HG03439 (cell line): Measurements from ENCODE around the gene WFDC10B.
"Not testable (repeated sequence)": the region's sequence is repeated elsewhere in the genome, so short reads cannot be mapped to it uniquely, and the experiment has no call there.

ENCODE experiments used
- ATAC-seq: cut with Tn5 transposase; IDR thresholded peaks from one replicate; pipeline ENCODE4 v1.9.1; 2021; ENCODE audit warnings: mild to moderate bottlenecking, moderate library complexity; ENCODE audit not compliant: unreplicated experiment

Gene WFDC10B

DNA sequence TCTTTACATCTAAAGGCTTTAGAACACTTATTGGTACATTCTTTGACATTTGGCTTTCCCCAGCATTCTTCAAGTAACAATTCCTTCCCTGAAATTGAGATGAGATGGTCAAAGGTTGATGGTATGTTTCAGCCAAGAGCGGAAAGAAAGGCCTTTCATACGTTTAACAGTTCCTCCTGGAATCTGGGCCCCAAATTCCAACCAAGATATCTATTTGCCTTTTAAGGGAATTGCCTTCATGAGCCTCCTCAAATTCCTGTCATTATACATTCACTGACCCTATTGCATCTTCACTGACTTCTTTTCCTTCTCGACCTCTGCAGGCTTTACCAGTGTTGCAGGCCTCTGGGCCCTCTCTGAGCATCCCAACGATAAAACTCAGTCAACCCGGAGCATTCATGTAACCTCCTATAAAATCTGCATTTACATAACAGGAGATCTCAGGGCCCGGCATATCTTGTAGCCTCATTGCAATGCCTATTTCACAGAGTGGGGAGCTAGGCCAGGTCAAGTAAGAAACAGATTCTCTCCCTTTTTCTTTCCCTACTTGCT, 55.4 kb downstream of the WFDC10B start:
- ATAC-seq = no peak

DNA sequence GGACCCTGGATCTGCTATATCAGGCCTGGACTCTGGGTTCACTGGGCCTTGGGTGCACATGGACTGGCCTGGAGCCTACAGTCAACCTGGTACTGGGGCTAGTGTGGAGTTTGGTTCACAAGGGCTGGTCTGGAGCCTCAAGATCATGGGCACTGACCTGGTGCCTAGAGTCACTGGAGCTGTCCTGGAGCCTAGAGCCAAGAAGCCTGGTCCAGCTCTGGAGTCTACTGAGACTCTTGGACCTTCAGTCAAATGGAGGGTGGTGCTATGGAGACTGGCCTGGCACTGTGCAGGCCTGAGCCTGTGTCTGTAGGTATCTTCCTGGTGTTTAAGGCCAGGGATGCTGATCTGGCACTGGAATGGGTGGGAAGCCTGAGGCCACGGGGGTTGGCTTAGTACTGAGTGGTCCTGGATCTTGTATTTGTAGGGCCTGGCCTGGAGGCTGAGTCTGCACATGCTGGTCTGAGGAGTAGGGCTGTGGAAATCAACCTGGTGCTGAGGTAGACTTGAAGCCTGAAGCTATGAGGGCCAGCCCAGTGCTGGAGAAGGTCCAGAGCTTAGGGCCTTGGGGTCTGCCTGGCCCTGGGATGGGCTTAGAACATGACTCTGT, 57.3 kb downstream of the WFDC10B start:
- no peak for ATAC-seq

DNA sequence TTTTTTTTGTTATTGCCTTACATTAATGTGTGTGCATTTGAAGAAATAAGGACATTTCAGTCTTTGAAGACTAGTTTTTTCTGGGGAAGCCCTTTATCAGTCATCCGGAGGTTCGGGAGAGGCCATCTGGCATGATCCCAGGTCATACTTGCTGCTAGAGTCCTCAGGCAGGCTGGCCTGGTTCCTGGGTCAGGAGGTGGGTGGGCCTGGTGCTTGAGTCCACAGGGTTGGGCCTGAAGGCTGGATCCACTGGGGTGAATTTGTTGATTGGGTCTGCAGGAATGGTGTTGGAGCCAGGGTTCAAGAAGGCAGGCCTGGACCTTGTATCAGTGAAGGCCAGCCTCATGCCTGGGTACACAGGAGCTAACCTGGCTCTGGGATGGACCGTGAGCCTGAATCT, 57.9 kb downstream of the WFDC10B start:
- ATAC-seq = no peak

DNA sequence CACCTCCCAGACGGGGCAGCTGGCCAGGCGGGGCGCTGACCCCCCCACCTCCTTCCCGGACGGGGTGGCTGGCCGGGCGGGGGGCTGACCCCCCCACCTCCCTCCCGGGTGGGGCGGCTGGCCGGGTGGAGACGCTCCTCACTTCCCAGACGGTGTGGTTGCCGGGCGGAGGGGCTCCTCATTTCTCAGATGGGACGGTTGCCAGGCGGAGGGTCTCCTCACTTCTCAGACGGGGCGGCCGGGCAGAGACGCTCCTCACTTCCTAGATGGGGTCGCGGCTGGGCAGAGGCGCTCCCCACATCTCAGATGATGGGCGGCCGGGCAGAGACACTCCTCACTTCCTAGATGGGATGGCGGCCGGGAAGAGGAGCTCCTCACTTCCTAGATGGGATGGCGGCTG, 59.0 kb downstream of the WFDC10B start:
- ATAC-seq = not testable (repeated sequence)

DNA sequence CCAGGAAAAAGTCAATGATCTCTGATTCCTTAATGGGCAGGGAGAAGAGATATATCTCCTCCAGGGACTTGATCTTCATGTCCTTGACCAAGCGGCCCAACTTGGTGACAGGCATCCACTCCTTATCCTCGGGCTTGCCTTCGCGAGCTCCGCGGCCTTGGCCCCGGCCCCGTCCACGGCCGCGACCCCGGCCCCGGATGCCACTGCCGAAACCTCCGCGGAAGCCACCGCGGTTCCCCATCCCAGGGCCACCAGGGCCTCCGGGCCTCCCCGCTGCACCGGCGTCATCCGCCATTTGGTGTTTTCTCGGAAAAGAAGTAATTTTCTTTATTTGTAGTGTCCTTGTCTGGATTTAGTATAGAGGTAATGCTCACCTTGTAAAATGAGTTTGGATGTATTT, 63.7 kb downstream of the WFDC10B start:
- not testable (repeated sequence) for ATAC-seq

DNA sequence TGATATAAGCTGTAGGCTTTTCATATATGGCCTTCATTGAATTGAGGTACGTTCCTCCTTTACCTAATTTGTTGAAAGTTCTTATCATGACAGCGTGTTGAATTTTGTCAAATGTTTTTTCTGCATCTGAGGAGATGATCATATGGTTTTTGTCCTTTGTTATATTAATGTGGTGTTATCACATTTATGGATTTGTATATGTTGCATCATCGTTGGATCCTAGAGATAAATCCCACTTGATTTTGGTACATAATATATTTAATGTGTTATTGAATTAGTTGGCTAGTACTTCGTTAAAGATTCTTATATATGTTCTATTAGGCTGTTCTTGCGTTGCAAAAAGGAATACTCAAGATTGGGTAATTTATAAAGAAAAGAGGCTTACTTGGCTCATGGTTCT, 65.1 kb downstream of the WFDC10B start:
- no peak for ATAC-seq

DNA sequence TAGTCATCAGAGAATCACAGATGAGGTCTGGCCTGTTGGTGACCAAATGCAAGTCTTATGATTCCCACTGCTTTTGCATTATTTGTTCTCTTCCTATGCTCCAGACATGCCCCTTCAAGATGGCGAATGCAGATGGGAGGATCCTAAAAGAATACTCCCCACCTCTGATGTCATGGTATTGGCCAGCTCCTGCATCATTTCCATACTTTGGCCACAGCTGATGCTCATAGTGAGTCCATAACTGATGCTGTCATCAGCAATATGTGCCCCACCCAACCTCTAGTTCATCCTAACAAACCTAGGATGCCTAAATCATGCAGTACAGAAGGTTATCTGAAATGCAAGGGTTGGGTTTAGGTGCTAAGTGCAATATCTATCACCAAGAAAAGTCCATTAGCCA, 68.3 kb downstream of the WFDC10B start:
- no peak for ATAC-seq
